K562 (cell line): ENCODE results near the gene HIVEP3. TPM values are rescaled to one million over a fixed set of nuclear protein-coding genes. Genes with fewer than 3 reads are reported as not detected.

Source experiments
- ATAC-seq: fragments of 200-7000 bp; cut with Tn5 transposase; 3 replicates; pipeline ENCODE4 v1.9.1; 2020; ENCODE audit warnings: moderate library complexity
- BruUV-seq: library from RNA; stranded (reverse); fragments of 400-500 nt; replicated peaks from 2 replicates; lab custom pipeline; 2021; lab: Mats Ljungman, UMichigan
- CTCF ChIA-PET: fragments of 300-600 bp; formaldehyde crosslinking; extraction: SDS; loops from one replicate; lab custom pipeline; 2021; ENCODE audit warnings: low intra/inter-chr PET ratio; lab: Yijun Ruan, JAX
- POLR2A ChIA-PET: fragments of 300-600, 350-650 bp; sonication (Branson Sonifier 250); formaldehyde crosslinking; extraction: SDS; loops from one replicate; lab custom pipeline; 2021; ENCODE audit warnings: antibody characterized with exemption, inconsistent platforms; lab: Yijun Ruan, JAX
- DNase-seq, 4 experiments: peaks; one replicate each; pipeline versions ENCODE4 v3.0.0 to v3.0.0-alpha.2; 2011 to 2018; ENCODE audit warnings: low spot score in 3 of 4, mixed read lengths in 3 of 4; ENCODE audit errors: extremely low read depth in 1 of 4
- FAIRE-seq: peaks from 2 replicates; lab custom pipeline; 2011; peaks lifted over from hg19 to GRCh38; lab: Jason Lieb, UNC
- H2AFZ ChIP-seq: 2 replicates; pipeline ENCODE4 v1.6.0; 2011; ENCODE audit warnings: low read depth, low read length, control low read depth, inconsistent platforms
- H3K27ac ChIP-seq: fragments of 200-600 bp; 3 replicates; pipeline ENCODE4 v1.8.0; 2011; ENCODE audit warnings: low read depth, mild to moderate bottlenecking, control low read depth, inconsistent platforms, low read length, moderate library complexity, mixed read lengths; ENCODE audit errors: extremely low read depth
- H3K27me3 ChIP-seq, 2 experiments: fragments of 300-600 bp in 1 of 2; 2 replicates in 1 of 2; 3 replicates in 1 of 2; pipeline versions ENCODE4 v1.6.0 to v1.8.0; 2011; ENCODE audit warnings: inconsistent platforms in 2 of 2, low read length in 2 of 2, mild to moderate bottlenecking in 1 of 2, mixed read lengths in 1 of 2, moderate library complexity in 1 of 2; ENCODE audit not compliant: control insufficient read depth in 2 of 2, insufficient read depth in 2 of 2
- H3K36me3 ChIP-seq: fragments of 300-600 bp; 3 replicates; pipeline ENCODE4 v1.8.0; 2011; ENCODE audit warnings: mild to moderate bottlenecking, low read length, inconsistent platforms; ENCODE audit not compliant: control insufficient read depth, insufficient read depth
- H3K4me1 ChIP-seq, 2 experiments: fragments of 200-600 bp in 1 of 2; replicated peaks in 1 of 2; 2 replicates in 1 of 2; 3 replicates in 1 of 2; pipeline versions ENCODE4 v1.5.1 to v1.8.0; 2011; ENCODE audit warnings: inconsistent platforms in 2 of 2, low read length in 2 of 2, mild to moderate bottlenecking in 1 of 2, mixed read lengths in 1 of 2, moderate library complexity in 1 of 2; ENCODE audit not compliant: control insufficient read depth in 2 of 2, insufficient read depth in 2 of 2
- H3K4me2 ChIP-seq: 2 replicates; pipeline ENCODE4 v1.6.1; 2011; ENCODE audit warnings: low read length, control low read depth, inconsistent platforms, mixed read lengths; ENCODE audit not compliant: insufficient read depth
- H3K4me3 ChIP-seq: fragments of 200-600 bp; sonication (generic), shearing (Covaris generic); 2 replicates; pipeline ENCODE4 v1.5.1; 2016; ENCODE audit warnings: control low read depth, inconsistent platforms
- H3K79me2 ChIP-seq: fragments of 200-600 bp; 3 replicates; pipeline ENCODE4 v1.8.0; 2011; ENCODE audit warnings: low read length, inconsistent platforms; ENCODE audit not compliant: control insufficient read depth, insufficient read depth
- H3K9ac ChIP-seq, 2 experiments: 2 replicates each; pipeline versions ENCODE4 v1.6.0 to v1.6.1; 2011; ENCODE audit warnings: low read depth in 2 of 2, low read length in 2 of 2, control low read depth in 1 of 2, inconsistent platforms in 1 of 2, mild to moderate bottlenecking in 1 of 2, mixed read lengths in 1 of 2; ENCODE audit not compliant: insufficient read depth in 1 of 2
- H3K9me1 ChIP-seq: one replicate; pipeline ENCODE4 v1.6.0; 2011; ENCODE audit warnings: inconsistent platforms, mild to moderate bottlenecking, low read length, moderate library complexity; ENCODE audit not compliant: control insufficient read depth, insufficient read depth
- H3K9me3 ChIP-seq: replicated peaks from 2 replicates; pipeline ENCODE4 v1.5.1; 2011; ENCODE audit warnings: low read depth, low read length, inconsistent platforms; ENCODE audit not compliant: control insufficient read depth, insufficient read depth
- H4K20me1 ChIP-seq: replicated peaks from 2 replicates; pipeline ENCODE4 v1.6.1; 2011; ENCODE audit warnings: low read length, inconsistent platforms, mixed read lengths; ENCODE audit not compliant: control insufficient read depth, insufficient read depth
- ARID1B ChIP-seq: fragments of 450-650 bp; IDR thresholded peaks from 2 replicates; pipeline ENCODE4 v1.6.1; 2016; ENCODE audit warnings: antibody characterized with exemption, mild to moderate bottlenecking, inconsistent platforms
- DPF2 ChIP-seq: fragments of 450-650 bp; IDR thresholded peaks from 2 replicates; pipeline ENCODE4 v1.6.1; 2016
- ESRRA ChIP-seq: fragments of 450-650 bp; IDR thresholded peaks from 2 replicates; pipeline ENCODE4 v1.6.1; 2014; ENCODE audit warnings: low read depth, mild to moderate bottlenecking, moderate library complexity, borderline replicate concordance
- FOXK2 ChIP-seq, 2 experiments: fragments of 450-650 bp; IDR thresholded peaks in 1 of 2; conservative IDR thresholded peaks in 1 of 2; 2 replicates each; pipeline ENCODE4 v1.6.1; 2016; ENCODE audit warnings: low read depth in 2 of 2, mild to moderate bottlenecking in 1 of 2
- GABPB1 ChIP-seq: sonication (generic); formaldehyde crosslinking; IDR thresholded peaks from 2 replicates; pipeline ENCODE4 v1.8.0; 2022; ENCODE audit warnings: mild to moderate bottlenecking, missing genetic modification reagents
- HEY1 ChIP-seq: fragments of 250-450 bp; sonication (Bioruptor Pico); IDR thresholded peaks from 2 replicates; pipeline ENCODE4 v1.5.0; 2020; ENCODE audit warnings: mild to moderate bottlenecking, moderate library complexity, borderline replicate concordance
- KAT7 ChIP-seq: sonication (generic); formaldehyde crosslinking; IDR thresholded peaks from 2 replicates; pipeline ENCODE4 v1.8.0; 2022; ENCODE audit warnings: missing genetic modification reagents, mild to moderate bottlenecking, borderline replicate concordance
- MBD2 ChIP-seq: sonication (generic); IDR thresholded peaks from 2 replicates; pipeline ENCODE4 v1.6.1; 2016; ENCODE audit warnings: low read depth, borderline replicate concordance
- NFATC3 ChIP-seq: fragments of 450-650 bp; IDR thresholded peaks from 2 replicates; pipeline ENCODE4 v1.6.1; 2017; ENCODE audit warnings: mild to moderate bottlenecking
- NFYB ChIP-seq: IDR thresholded peaks from 2 replicates; pipeline ENCODE4 v1.6.1; 2011; ENCODE audit warnings: mild to moderate bottlenecking, moderate library complexity; ENCODE audit not compliant: insufficient read length; ENCODE audit errors: extremely low read depth
- NR2C1 ChIP-seq, 2 experiments: fragments of 450-650 bp; IDR thresholded peaks; 2 replicates each; pipeline ENCODE4 v1.6.1; 2017; ENCODE audit warnings: mild to moderate bottlenecking in 2 of 2, antibody characterized with exemption in 1 of 2, inconsistent platforms in 1 of 2, missing compliant biosample characterization in 1 of 2, missing genetic modification characterization in 1 of 2
- POLR2AphosphoS5 ChIP-seq: IDR thresholded peaks from 2 replicates; pipeline ENCODE4 v1.6.1; 2011; ENCODE audit warnings: mild to moderate bottlenecking, low read depth, low read length, moderate library complexity; ENCODE audit not compliant: control insufficient read depth, insufficient read depth
- PPARD ChIP-seq: fragments of 250-450 bp; sonication (Bioruptor Pico); IDR thresholded peaks from 2 replicates; pipeline ENCODE4 v1.8.0; 2022; ENCODE audit warnings: inconsistent platforms, mild to moderate bottlenecking, moderate library complexity
- STAT5B ChIP-seq: fragments of 250-450 bp; sonication (Bioruptor Pico); IDR thresholded peaks from 2 replicates; pipeline ENCODE4 v1.8.0; 2021; ENCODE audit warnings: mild to moderate bottlenecking, inconsistent platforms
- ZFP1 ChIP-seq: fragments of 450-650 bp; formaldehyde crosslinking; IDR thresholded peaks from 2 replicates; pipeline ENCODE4 v1.4.0; 2020; ENCODE audit warnings: mild to moderate bottlenecking, mixed read lengths
- ZNF444 ChIP-seq: fragments of 250-450 bp; sonication (Bioruptor Pico); IDR thresholded peaks from 2 replicates; pipeline ENCODE4 v1.4.0; 2020; ENCODE audit warnings: mild to moderate bottlenecking, moderate library complexity
- WGBS: fragments of 100-300 bp; shearing (Covaris generic); methylation state at CpG from one replicate; pipeline ENCODE4 v1.1.6; 2016; ENCODE audit warnings: low coverage, mixed read lengths; ENCODE audit not compliant: insufficient coverage; ENCODE audit errors: missing lambda C conversion rate; 5-methylcytosine and 5-hydroxymethylcytosine counted together
- in situ Hi-C: fragments of 300-500 bp; cut with MboI; formaldehyde crosslinking; loops from 4 replicates; pipeline ENCODE4 v1.15.0; 2018; ENCODE audit warnings: inconsistent platforms, mixed read lengths
- intact Hi-C: fragments of 100-400 bp; cut with micrococcal nuclease; formaldehyde crosslinking; loops from 2 replicates; pipeline ENCODE4 v1.14.2; 2022
- polyA plus RNA-seq, 8 experiments: library from polyadenylated mRNA; depleted of rRNA in 4 of 8; stranded (reverse) in 5 of 8; unstranded in 3 of 8; fragments of >200 nt; fragmentation: Nextera tagmentation in 2 of 8; fragmentation: Illumina TruSeq in 1 of 8; extraction: Ambion mirVana in 2 of 8; extraction: Trizol in 1 of 8; gene quantifications; 2 replicates each; pipeline versions ENCODE4 v1.2.1 to v1.2.3, GENCODE V29; 2011 to 2014; ENCODE audit warnings: inconsistent platforms in 1 of 8, missing spikeins in 1 of 8
- total RNA-seq, 7 experiments: library from RNA; depleted of rRNA in 6 of 7; stranded (reverse); fragments of >200 nt in 6 of 7; fragmentation: Illumina TruSeq in 2 of 7; extraction: Trizol in 2 of 7; gene quantifications; 2 replicates each; pipeline versions ENCODE4 v1.2.1 to v1.2.3, GENCODE V29; 2011 to 2021; ENCODE audit warnings: low replicate concordance in 1 of 7
- TF ChIP-seq, protein P1 (sequence below): fragments of 200-800 bp; sonication (Bioruptor generic); IDR thresholded peaks from 2 replicates; pipeline ENCODE4 v1.6.1; 2017; ENCODE audit warnings: missing genetic modification characterization, missing compliant biosample characterization
- TF ChIP-seq, protein P2 (sequence below): IDR thresholded peaks from 3 replicates; pipeline ENCODE4 v1.6.1; 2011; ENCODE audit warnings: borderline replicate concordance, mild to moderate bottlenecking; ENCODE audit not compliant: insufficient read length, insufficient read depth
- TF ChIP-seq, protein P3 (sequence below): fragments of 450-650 bp; conservative IDR thresholded peaks from 2 replicates; pipeline ENCODE4 v1.6.1; 2016; ENCODE audit warnings: missing genetic modification characterization, low read depth, mild to moderate bottlenecking, missing compliant biosample characterization, moderate library complexity

Gene HIVEP3
- total and polyA plus RNA-seq, 9 of the 15 experiments (the other 6 are each of a cell fraction or from before 2014, with no cell fraction given) = 0.09 to 0.58 (median 0.34) TPM; not detected in 1

GRCh38 chr1:41835485-41835884, 83.2 kb downstream of the HIVEP3 start:
- H3K9me3 ChIP-seq = no peaks in the 10 kb centered on the region
- ATAC-seq (no peak), DNase-seq (no peak), FAIRE-seq (no peak)
- H3K9me1 ChIP-seq = no peaks in the 10 kb centered on the region
- no TSS peak for BruUV-seq
- H3K36me3 ChIP-seq = no peaks in the 10 kb centered on the region
- H3K9ac ChIP-seq = no peak overlapping the region
- ChIA-PET CTCF (no interaction called here), POLR2A (interaction anchor here (1.0 to 1.2 kb wide), 2 partner anchors 12 to 30 kb away, joined by 3 read pairs; no protein-coding TSS in a partner anchor)
- no peaks in the 10 kb centered on the region; a peak in 1 of 5 replicates for H3K4me1 ChIP-seq
- H3K27ac ChIP-seq = no peak overlapping the region
- 0 out of 2 replicates have a peak, but pooled peaks cover 2% of the 10 kb centered on the region for H4K20me1 ChIP-seq
- H3K4me3 ChIP-seq = no peak overlapping the region
- H3K79me2 ChIP-seq = no peaks in the 10 kb centered on the region
- no peak overlapping the region for H2AFZ ChIP-seq
- no peak overlapping the region for H3K4me2 ChIP-seq
- intact Hi-C loops (no loop called here), in situ Hi-C loops (no loop called here)
- 2% methylated on average over 5 of the region's 5 CpGs for WGBS
- peaks cover 10 to 22% of the 10 kb centered on the region in 2 experiments; a peak in 3 of 5 replicates for H3K27me3 ChIP-seq
- no peak for TF ChIP-seq ARID1B
- no peak for TF ChIP-seq PPARD (CRISPR knock-in tag)
- no peak for TF ChIP-seq NFYB
- TF ChIP-seq STAT5B = no peak
- no peak for TF ChIP-seq GABPB1 (CRISPR knock-in tag)
- no peak for TF ChIP-seq ZFP1 (CRISPR knock-in tag)
- no peak for TF ChIP-seq POLR2AphosphoS5
- TF ChIP-seq, protein P1, sequence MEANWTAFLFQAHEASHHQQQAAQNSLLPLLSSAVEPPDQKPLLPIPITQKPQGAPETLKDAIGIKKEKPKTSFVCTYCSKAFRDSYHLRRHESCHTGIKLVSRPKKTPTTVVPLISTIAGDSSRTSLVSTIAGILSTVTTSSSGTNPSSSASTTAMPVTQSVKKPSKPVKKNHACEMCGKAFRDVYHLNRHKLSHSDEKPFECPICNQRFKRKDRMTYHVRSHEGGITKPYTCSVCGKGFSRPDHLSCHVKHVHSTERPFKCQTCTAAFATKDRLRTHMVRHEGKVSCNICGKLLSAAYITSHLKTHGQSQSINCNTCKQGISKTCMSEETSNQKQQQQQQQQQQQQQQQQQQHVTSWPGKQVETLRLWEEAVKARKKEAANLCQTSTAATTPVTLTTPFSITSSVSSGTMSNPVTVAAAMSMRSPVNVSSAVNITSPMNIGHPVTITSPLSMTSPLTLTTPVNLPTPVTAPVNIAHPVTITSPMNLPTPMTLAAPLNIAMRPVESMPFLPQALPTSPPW = no peak
- TF ChIP-seq, protein P2, sequence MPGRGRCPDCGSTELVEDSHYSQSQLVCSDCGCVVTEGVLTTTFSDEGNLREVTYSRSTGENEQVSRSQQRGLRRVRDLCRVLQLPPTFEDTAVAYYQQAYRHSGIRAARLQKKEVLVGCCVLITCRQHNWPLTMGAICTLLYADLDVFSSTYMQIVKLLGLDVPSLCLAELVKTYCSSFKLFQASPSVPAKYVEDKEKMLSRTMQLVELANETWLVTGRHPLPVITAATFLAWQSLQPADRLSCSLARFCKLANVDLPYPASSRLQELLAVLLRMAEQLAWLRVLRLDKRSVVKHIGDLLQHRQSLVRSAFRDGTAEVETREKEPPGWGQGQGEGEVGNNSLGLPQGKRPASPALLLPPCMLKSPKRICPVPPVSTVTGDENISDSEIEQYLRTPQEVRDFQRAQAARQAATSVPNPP = no peak
- no peak for TF ChIP-seq ZNF444 (CRISPR knock-in tag)
- TF ChIP-seq NFATC3 = no peak
- TF ChIP-seq NR2C1 (IDR thresholded peaks at IDR 0.05) = no peak
- TF ChIP-seq NR2C1 (tag; IDR thresholded peaks at IDR 0.05) = no peak
- TF ChIP-seq FOXK2 (conservative IDR thresholded peaks at IDR 0.05 in 1 of 2, IDR thresholded peaks at IDR 0.05 in 1 of 2; ENCODE audit: low read depth in 2 of 2) = no peak
- no peak for TF ChIP-seq ESRRA
- no peak for TF ChIP-seq DPF2
- no peak for TF ChIP-seq MBD2
- TF ChIP-seq, protein P3, sequence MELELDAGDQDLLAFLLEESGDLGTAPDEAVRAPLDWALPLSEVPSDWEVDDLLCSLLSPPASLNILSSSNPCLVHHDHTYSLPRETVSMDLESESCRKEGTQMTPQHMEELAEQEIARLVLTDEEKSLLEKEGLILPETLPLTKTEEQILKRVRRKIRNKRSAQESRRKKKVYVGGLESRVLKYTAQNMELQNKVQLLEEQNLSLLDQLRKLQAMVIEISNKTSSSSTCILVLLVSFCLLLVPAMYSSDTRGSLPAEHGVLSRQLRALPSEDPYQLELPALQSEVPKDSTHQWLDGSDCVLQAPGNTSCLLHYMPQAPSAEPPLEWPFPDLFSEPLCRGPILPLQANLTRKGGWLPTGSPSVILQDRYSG (tag) = no peak
- TF ChIP-seq KAT7 (CRISPR knock-in tag) = no peak
- TF ChIP-seq HEY1 = no peak
